Fibroblast of peridontal ligament (primary cell): ENCODE data around the gene CDH4.

Experiments used
- DNase-seq: peaks from one replicate; pipeline ENCODE4 v3.0.0-alpha.2; 2010; ENCODE audit errors: extremely low read depth

The CDH4 gene

GRCh38 chr20:61558726-61559125 is 306.7 kb downstream of the CDH4 start:
- DNase-seq, result no peak

- DNase-seq, result no peak
Measured at GRCh38 chr20:61559706-61560315, 307.8 kb downstream of the CDH4 start.

DNA sequence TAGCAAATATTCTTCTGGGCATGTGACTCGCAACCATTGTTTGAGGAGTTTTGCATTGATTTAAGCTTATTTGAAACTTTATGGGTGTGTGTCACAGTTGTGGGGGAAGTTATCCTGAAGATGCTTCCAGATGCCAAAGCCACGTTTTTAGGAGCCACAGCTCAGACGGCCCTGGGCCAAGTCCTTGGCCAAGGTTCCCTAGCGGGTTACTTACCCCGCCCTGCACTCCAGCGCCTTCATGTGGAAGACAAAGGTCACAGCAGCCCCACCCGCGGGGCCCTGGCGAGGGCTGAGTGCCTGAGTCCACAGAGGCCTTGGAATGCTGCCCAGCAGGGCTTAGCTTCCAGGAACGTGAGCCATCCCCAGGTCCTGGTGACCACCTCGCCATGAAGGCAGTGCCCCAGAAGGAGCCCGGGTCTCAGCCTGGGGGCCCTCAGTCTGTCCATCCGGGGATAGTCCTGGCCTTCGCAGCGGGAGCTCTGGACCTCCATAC is 308.3 kb downstream of the CDH4 start:
- no peak for DNase-seq

- no peak for DNase-seq
Measured at GRCh38 chr20:61561111-61561830, 309.2 kb downstream of the CDH4 start.

GRCh38 chr20:61562491-61562890 is 310.4 kb downstream of the CDH4 start:
- DNase-seq, result no peak

GRCh38 chr20:61562897-61563504 is 310.9 kb downstream of the CDH4 start:
- DNase-seq, result no peak

- no peak for DNase-seq
Measured at GRCh38 chr20:61564628-61565027, 312.6 kb downstream of the CDH4 start.

DNA sequence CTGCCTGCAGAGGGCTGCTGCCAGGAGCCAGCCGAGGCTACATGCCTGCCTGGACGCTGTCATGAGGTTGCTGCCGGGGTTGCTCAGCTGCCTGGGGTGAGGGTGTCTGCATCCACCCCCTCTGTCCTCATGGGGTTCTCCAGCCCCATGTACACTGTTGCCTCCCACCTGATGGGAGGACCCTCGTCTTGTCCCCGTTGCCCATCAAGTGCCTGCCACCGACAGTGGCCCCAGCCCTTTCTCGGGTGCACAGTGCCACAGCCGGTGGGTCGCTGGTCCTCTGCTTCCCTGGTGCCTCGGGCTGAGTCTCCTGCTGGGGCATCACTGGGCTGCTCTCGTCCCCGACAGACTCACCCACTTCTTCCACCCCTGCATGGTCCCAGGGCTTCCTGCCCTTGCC is 313.7 kb downstream of the CDH4 start:
- DNase-seq, result no peak

- no peak for DNase-seq
Measured at GRCh38 chr20:61566691-61567090, 314.6 kb downstream of the CDH4 start.

- no peak for DNase-seq
Measured at GRCh38 chr20:61567204-61567603, 315.1 kb downstream of the CDH4 start.

DNA sequence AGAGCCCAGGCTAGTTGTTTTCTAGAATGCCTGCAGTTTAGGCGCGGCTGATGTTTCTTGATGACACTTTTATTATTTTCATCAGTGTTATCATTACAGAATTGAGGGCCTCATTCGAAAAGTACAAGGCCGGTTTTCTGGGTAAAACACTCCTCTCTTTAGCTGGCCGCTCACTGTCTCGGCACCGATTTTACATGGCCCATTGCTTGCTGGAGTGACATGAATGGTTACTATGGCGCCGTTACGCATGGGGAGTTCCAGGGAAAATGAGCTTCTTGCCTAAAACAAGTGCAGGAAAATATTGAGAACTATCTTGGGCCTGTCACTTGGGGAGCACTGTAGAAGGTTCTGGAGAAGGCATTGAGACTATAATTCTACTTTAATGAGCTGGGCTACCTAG is 317.8 kb downstream of the CDH4 start:
- no peak for DNase-seq

GRCh38 chr20:61570646-61571195 is 318.7 kb downstream of the CDH4 start:
- DNase-seq, result no peak

DNA sequence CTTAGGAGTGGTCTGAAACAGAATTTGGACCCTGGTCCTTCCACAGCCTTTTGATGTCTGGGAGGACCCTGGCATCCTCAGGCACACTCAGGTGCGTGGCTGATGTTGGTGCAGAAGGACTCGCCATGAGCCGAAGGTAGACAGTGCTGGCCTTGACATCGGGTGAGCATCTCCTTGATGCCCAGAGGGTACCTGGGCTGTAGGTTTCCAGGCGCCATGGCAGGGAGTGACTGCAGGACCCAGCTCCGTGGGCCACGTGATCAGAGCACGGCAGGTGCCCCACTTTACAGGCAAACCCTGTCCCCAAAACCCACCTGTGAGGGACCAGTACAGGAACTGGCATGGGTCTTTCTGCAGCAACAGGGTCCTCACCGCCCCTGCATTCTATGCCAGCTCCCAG is 319.2 kb downstream of the CDH4 start:
- no peak for DNase-seq

DNA sequence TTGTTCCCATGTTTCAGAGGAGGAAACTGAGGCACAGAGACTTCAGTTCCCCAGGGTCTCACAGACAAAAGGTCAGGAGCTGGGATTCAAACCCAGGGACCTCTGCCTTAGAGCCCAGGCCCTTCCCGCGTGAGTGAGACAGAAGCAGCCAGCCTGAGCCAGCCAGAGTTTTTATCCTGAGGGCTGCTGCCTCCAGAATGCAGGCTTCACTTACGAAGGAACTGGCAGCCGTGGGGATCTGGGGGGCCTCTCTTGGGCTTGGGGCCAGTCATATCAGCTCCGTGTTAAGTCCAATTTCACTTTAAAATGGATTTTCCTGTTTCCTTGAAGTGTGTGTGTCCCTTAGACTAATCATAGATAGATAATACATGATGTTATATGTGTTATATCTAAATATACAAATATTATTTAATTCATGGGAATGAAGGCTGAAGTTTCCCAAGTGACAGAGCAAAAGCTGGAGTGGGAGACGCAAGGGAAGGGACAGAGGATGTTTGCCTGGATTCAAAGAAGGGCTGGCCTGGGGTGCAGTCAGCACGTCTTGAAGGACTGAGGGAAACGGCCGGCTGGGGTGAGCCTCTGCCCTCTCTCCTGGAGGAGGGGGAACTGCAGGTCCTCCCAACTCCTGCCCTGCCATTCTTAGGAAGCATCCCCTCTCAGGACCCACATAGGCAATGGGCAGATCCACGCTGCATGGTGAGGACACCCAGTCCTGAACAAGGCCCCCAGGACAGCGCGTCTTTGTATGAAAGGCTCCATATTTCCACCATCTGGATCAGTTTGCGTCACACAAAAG is 320.1 kb downstream of the CDH4 start:
- no peak for DNase-seq

DNA sequence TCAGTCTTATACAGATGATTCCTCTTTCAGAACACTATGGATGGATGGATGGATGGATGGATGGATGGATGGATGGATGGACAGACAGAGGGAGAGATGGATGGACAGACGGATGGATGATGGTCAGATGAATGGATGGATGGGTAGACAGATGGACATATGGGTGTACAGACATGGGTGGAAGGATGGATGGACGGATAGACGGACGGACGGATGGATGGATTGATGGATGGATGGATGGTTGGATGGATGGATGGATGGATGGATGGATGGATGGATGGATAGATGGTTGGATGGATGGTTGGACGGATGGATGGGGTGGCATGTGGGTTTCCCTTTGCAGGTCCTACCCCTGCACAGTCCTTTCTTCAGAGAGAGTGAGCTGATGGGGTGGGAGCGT is 320.7 kb downstream of the CDH4 start:
- no peak for DNase-seq

DNA sequence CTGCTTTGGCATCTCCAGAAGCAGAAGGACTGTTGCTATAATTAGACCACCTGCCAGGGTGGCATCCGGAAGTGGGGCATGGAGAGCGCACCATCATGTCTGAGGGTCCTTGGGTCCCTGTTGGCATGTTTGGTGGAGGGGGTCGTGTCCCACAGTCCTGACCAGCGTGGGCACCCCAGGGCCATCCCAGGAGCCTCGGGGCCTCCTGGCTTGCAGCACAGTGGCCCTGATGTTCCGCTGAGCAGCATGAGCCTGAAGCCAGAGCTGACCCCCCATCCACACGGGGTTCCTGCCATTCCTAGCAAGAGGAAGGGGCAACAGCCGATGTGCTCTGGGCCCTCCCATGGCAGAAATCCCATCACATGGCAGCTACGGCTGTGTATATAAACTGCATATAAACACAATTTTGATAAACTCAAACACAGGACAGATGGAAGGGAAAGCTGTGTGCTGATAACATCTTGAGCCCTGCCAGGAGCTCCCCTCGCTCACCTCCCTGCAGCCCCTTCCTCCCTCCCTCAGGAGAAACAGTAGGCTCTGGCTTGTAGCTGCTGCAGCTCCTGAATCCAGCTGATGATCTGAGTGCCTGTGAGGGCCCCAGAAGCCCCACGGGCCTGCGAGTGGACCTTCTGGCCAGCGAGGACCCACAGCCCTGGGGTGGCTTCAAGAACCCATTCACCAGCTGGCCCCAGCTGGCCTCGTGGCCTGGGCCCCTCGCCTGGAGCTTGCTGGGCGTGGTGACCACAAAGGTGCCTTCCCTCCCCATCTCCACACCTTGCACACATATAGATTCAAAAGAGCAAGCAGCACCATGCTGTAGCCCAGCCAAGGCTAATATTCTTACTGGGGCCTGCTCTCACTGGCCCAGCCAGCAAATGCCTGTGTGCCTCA is 321.6 kb downstream of the CDH4 start:
- DNase-seq, result no peak

- DNase-seq, result no peak
Measured at GRCh38 chr20:61575151-61575937, 323.3 kb downstream of the CDH4 start.

DNA sequence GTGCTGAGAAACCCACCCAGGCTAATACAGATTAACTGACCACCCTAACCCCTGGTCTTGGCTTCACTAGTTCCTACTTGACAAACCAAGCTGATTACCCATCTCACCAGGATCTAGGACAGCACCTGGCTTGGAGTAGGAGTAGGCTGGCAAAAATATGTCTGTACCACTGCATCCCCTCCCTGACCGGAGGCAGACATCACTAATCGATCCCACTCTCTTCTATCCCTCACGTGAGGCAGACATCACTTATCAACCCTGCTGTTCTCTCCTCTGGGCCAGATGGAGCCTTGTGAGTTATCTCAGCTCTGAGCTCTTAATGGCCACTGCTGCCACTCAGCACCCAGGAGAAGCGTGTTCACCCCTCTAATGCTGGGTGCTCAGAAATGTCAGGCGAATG is 324.3 kb downstream of the CDH4 start:
- no peak for DNase-seq

- no peak for DNase-seq
Measured at GRCh38 chr20:61577065-61577464, 325.0 kb downstream of the CDH4 start.

DNA sequence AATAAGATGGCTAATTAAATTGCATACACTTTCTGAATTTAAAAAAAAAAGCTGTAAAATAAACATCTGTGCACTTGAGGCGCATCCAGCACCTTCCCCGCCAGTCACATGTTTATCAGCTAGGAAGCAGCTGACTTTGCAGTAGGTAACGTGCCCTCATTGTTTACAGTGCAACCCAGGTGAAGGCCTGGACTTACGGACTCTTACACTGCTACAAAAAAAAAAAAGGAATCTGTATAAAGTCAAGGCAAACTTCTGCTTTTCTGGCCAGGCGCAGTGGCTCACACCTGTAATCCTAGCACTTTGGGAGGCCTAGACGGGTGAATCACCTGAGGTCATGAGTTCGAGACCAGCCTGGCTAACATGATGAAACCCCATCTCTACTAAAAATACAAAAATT is 327.8 kb downstream of the CDH4 start:
- no peak for DNase-seq
